GM12878 (cell line): ENCODE measurements around the gene KRT33A. TPM values are rescaled to one million over a fixed set of nuclear protein-coding genes. Genes with fewer than 3 reads are reported as not detected.

ENCODE experiments used
- ATAC-seq: fragments of 200-7000 bp; cut with Tn5 transposase; 3 replicates; pipeline ENCODE4 v1.9.1; 2020; ENCODE audit warnings: mild to moderate bottlenecking, moderate library complexity
- BruUV-seq: library from RNA; stranded (reverse); fragments of 400-500 nt; replicated peaks from 2 replicates; lab custom pipeline; 2021; lab: Mats Ljungman, UMichigan
- CTCF ChIA-PET: fragments of 300-600 bp; sonication (Branson Sonifier 250); formaldehyde crosslinking; extraction: SDS; loops from one replicate; lab custom pipeline; 2021; ENCODE audit warnings: inconsistent platforms; lab: Yijun Ruan, JAX
- POLR2A ChIA-PET: fragments of 350-600 bp; formaldehyde crosslinking; extraction: SDS; loops from one replicate; lab custom pipeline; 2021; ENCODE audit warnings: inconsistent platforms; lab: Charles Lee
- RAD21 ChIA-PET: fragments of 300-600 bp; sonication (Branson Sonifier 250); formaldehyde crosslinking; loops from one replicate; lab custom pipeline; 2023; ENCODE audit warnings: antibody characterized with exemption; ENCODE audit not compliant: unreplicated experiment; lab: Charles Lee
- SMC1A ChIA-PET: fragments of 300-600 bp; sonication (Branson Sonifier 250); formaldehyde crosslinking; loops from one replicate; lab custom pipeline; 2023; ENCODE audit not compliant: unreplicated experiment, uncharacterized antibody; lab: Charles Lee
- DNase-seq: peaks from one replicate; pipeline ENCODE4 v3.0.0-alpha.2; 2011; ENCODE audit warnings: low read depth, low spot score
- FAIRE-seq: peaks from 3 replicates; lab custom pipeline; 2011; peaks lifted over from hg19 to GRCh38; lab: Jason Lieb, UNC
- H2AFZ ChIP-seq: 2 replicates; pipeline ENCODE4 v1.6.0; 2011; ENCODE audit warnings: low read depth, low read length, control low read depth; ENCODE audit not compliant: control insufficient read depth
- H3K27ac ChIP-seq: 2 replicates; pipeline ENCODE4 v1.5.1; 2011; ENCODE audit warnings: control low read depth; ENCODE audit not compliant: control insufficient read depth, insufficient read depth
- H3K27me3 ChIP-seq, 2 experiments: replicated peaks in 1 of 2; 2 replicates each; pipeline versions ENCODE4 v1.6.0 to v1.6.1; 2011; ENCODE audit warnings: low read length in 1 of 2; ENCODE audit not compliant: control insufficient read depth in 2 of 2, insufficient read depth in 2 of 2
- H3K36me3 ChIP-seq, 2 experiments: 2 replicates each; pipeline ENCODE4 v1.5.1; 2011; ENCODE audit warnings: low read length in 1 of 2; ENCODE audit not compliant: control insufficient read depth in 2 of 2, insufficient read depth in 2 of 2
- H3K4me1 ChIP-seq: 2 replicates; pipeline ENCODE4 v1.6.1; 2011; ENCODE audit warnings: mild to moderate bottlenecking, low read length, moderate library complexity, mixed read lengths; ENCODE audit not compliant: control insufficient read depth, insufficient read depth
- H3K4me2 ChIP-seq: 2 replicates; pipeline ENCODE4 v1.6.0; 2011; ENCODE audit warnings: control low read depth; ENCODE audit not compliant: control insufficient read depth, insufficient read depth
- H3K4me3 ChIP-seq: fragments of 200-600 bp; sonication (generic); 2 replicates; pipeline ENCODE4 v1.5.1; 2016
- H3K79me2 ChIP-seq: 2 replicates; pipeline ENCODE4 v1.6.0; 2011; ENCODE audit warnings: low read length; ENCODE audit not compliant: control insufficient read depth, insufficient read depth
- H3K9ac ChIP-seq: 2 replicates; pipeline ENCODE4 v1.8.0; 2011; ENCODE audit warnings: low read length, control low read depth, mixed read lengths; ENCODE audit not compliant: control insufficient read depth, insufficient read depth
- H3K9me3 ChIP-seq: replicated peaks from 3 replicates; pipeline ENCODE4 v1.5.1; 2011; ENCODE audit warnings: mild to moderate bottlenecking, low read length; ENCODE audit not compliant: control insufficient read depth, insufficient read depth
- H4K20me1 ChIP-seq: 2 replicates; pipeline ENCODE4 v1.6.0; 2011; ENCODE audit not compliant: control insufficient read depth, insufficient read depth
- CREB1 ChIP-seq: IDR thresholded peaks from 2 replicates; pipeline ENCODE4 v1.6.1; 2012; ENCODE audit warnings: low read depth, mild to moderate bottlenecking, inconsistent platforms
- CTCF ChIP-seq, 3 experiments: IDR thresholded peaks in 2 of 3; conservative IDR thresholded peaks in 1 of 3; 2 replicates each; pipeline ENCODE4 v1.5.1; 2011; ENCODE audit warnings: low read depth in 3 of 3, low read length in 3 of 3, mild to moderate bottlenecking in 3 of 3, control low read depth in 2 of 3, moderate library complexity in 2 of 3, inconsistent platforms in 1 of 3, mixed read lengths in 1 of 3; ENCODE audit not compliant: control insufficient read depth in 2 of 3, insufficient read depth in 1 of 3; ENCODE audit errors: extremely low read depth in 1 of 3
- EED ChIP-seq: sonication (generic); IDR thresholded peaks from 2 replicates; pipeline ENCODE4 v1.6.1; 2016; ENCODE audit warnings: antibody characterized with exemption, low read depth
- FOXK2 ChIP-seq: fragments of 450-650 bp; IDR thresholded peaks from 2 replicates; pipeline ENCODE4 v1.6.1; 2017; ENCODE audit warnings: mild to moderate bottlenecking, moderate library complexity
- PML ChIP-seq: IDR thresholded peaks from 2 replicates; pipeline ENCODE4 v1.6.1; 2012; ENCODE audit warnings: low read length, inconsistent platforms
- POLR2A ChIP-seq: IDR thresholded peaks from 2 replicates; pipeline ENCODE4 v1.6.1; 2011; ENCODE audit warnings: low read depth, mild to moderate bottlenecking, low read length
- RELA ChIP-seq: fragments of 450-650 bp; IDR thresholded peaks from 2 replicates; pipeline ENCODE4 v1.8.0; 2014; ENCODE audit warnings: borderline replicate concordance; ENCODE audit not compliant: partially characterized antibody
- SIN3A ChIP-seq: IDR thresholded peaks from 2 replicates; pipeline ENCODE4 v1.6.1; 2012; ENCODE audit warnings: low read depth, low read length, improper control_type of control experiment
- SMAD1 ChIP-seq: fragments of 450-650 bp; IDR thresholded peaks from 2 replicates; pipeline ENCODE4 v1.6.1; 2018; ENCODE audit warnings: mild to moderate bottlenecking, low read depth; ENCODE audit not compliant: partially characterized antibody
- STAT1 ChIP-seq: fragments of 450-650 bp; conservative IDR thresholded peaks from 2 replicates; pipeline ENCODE4 v1.6.1; 2014; ENCODE audit warnings: antibody characterized with exemption, mild to moderate bottlenecking
- YY1 ChIP-seq: IDR thresholded peaks from 2 replicates; pipeline ENCODE4 v1.6.1; 2011; ENCODE audit warnings: low read depth, mild to moderate bottlenecking, low read length
- ZBTB11 ChIP-seq: fragments of 450-650 bp; formaldehyde crosslinking; IDR thresholded peaks from 2 replicates; pipeline ENCODE4 v1.5.0; 2022; ENCODE audit warnings: mild to moderate bottlenecking, missing genetic modification characterization
- ZNF217 ChIP-seq: fragments of 450-650 bp; IDR thresholded peaks from 2 replicates; pipeline ENCODE4 v1.6.1; 2017; ENCODE audit warnings: antibody characterized with exemption, mild to moderate bottlenecking
- ZNF384 ChIP-seq: IDR thresholded peaks from 2 replicates; pipeline ENCODE4 v1.6.1; 2012; ENCODE audit warnings: low read depth, mild to moderate bottlenecking, low read length, improper control_type of control experiment, borderline replicate concordance
- WGBS: methylation state at CpG from one replicate; pipeline ENCODE4 v1.1.6; 2016; ENCODE audit warnings: low lambda C conversion rate; ENCODE audit not compliant: insufficient replicate concordance, insufficient coverage; ENCODE audit errors: missing lambda C conversion rate; 5-methylcytosine and 5-hydroxymethylcytosine counted together
- in situ Hi-C: fragments of 300-500 bp; cut with MboI; formaldehyde crosslinking; loops from 9 replicates; pipeline ENCODE4 v1.14.3; 2018; ENCODE audit warnings: mixed read lengths
- intact Hi-C: fragments of 100-400 bp; cut with micrococcal nuclease; formaldehyde crosslinking; loops from one replicate; pipeline ENCODE4 v1.14.2; 2022; ENCODE audit not compliant: unreplicated experiment
- polyA plus RNA-seq, 11 experiments: library from polyadenylated mRNA; depleted of rRNA in 4 of 11; unstranded in 6 of 11; stranded (reverse) in 5 of 11; fragments of >200 nt; fragmentation: Nextera tagmentation in 4 of 11; fragmentation: Illumina TruSeq in 1 of 11; extraction: Ambion mirVana in 4 of 11; extraction: Trizol in 1 of 11; gene quantifications; 1 replicate in 1 of 11; 2 replicates in 10 of 11; pipeline versions ENCODE4 v1.2.1 to v1.2.3, GENCODE V29; 2011 to 2016; ENCODE audit warnings: inconsistent platforms in 2 of 11, missing spikeins in 2 of 11, low read depth in 1 of 11
- total RNA-seq, 4 experiments: library from RNA; depleted of rRNA in 3 of 4; stranded (reverse); fragments of >200 nt in 3 of 4; fragmentation: Illumina TruSeq in 1 of 4; extraction: Trizol in 1 of 4; gene quantifications; 2 replicates each; pipeline versions ENCODE4 v1.2.1 to v1.2.3, GENCODE V29; 2013 to 2021

The KRT33A gene
- total and polyA plus RNA-seq, 10 of the 15 experiments (the other 5 are each of a cell fraction or from before 2014, with no cell fraction given) = not detected

GRCh38 chr17:41393826-41394225, 43.2 kb upstream of the KRT33A start:
- CTCF ChIA-PET = no interaction called here
- Histone ChIP-seq H3K36me3 (no peaks in the 10 kb centered on the region), H3K4me1 (no peaks in the 10 kb centered on the region), H2AFZ (no peak overlapping the region)
- SMC1A ChIA-PET = no interaction called here
- DNase-seq = no peak
- TF ChIP-seq ZNF217 (no peak), ZBTB11 (CRISPR knock-in tag) (no peak), CTCF (IDR thresholded peaks at IDR 0.05 in 2 of 3, conservative IDR thresholded peaks at IDR 0.05 in 1 of 3; ENCODE audit: control insufficient read depth in 2 of 3, extremely low read depth in 1 of 3, insufficient read depth in 1 of 3, low read depth in 3 of 3, low read length in 3 of 3) (no peak), CREB1 (no peak), POLR2A (no peak), SIN3A (no peak), STAT1 (no peak), SMAD1 (no peak), RELA (no peak), YY1 (no peak), EED (no peak), ZNF384 (no peak), PML (no peak), FOXK2 (no peak)
- TF ChIP-seq, all 136 proteins: peak for 0
- H4K20me1 ChIP-seq = no peaks in the 10 kb centered on the region
- peaks cover 0 to 3% of the 10 kb centered on the region in 2 experiments; a peak in 2 of 4 replicates for H3K27me3 ChIP-seq
- 23% methylated on average over 10 of the region's 10 CpGs for WGBS
- no peak overlapping the region for H3K9ac ChIP-seq
- in situ Hi-C loops (no loop called here), intact Hi-C loops (no loop called here)
- H3K9me3 ChIP-seq = no peaks in the 10 kb centered on the region
- no peak overlapping the region for H3K4me3 ChIP-seq
- ATAC-seq (no peak), FAIRE-seq (no peak)
- no peaks in the 10 kb centered on the region for H3K79me2 ChIP-seq
- RAD21 ChIA-PET = no interaction called here
- H3K27ac ChIP-seq = no peak overlapping the region
- POLR2A ChIA-PET = no interaction called here
- BruUV-seq = no TSS peak
- no peak overlapping the region for H3K4me2 ChIP-seq
